Loucy (cell line): ENCODE data around the gene TSSK2.
A peak's percentile ranks its signal among the peaks of the same experiment; 100 is the strongest.

Source experiments
- H2AFZ ChIP-seq: fragments of 200-600 bp; sonication (generic); 2 replicates; pipeline ENCODE4 v1.6.0; 2016; ENCODE audit warnings: antibody characterized with exemption, mild to moderate bottlenecking, low read length, moderate library complexity
- H3F3A ChIP-seq: fragments of 200-600 bp; 2 replicates; pipeline ENCODE4 v1.6.0; 2016; ENCODE audit warnings: antibody characterized with exemption, low read depth, mild to moderate bottlenecking
- H3K27me3 ChIP-seq: fragments of 200-600 bp; sonication (generic); 2 replicates; pipeline ENCODE4 v1.6.1; 2014; ENCODE audit warnings: low read length, mild to moderate bottlenecking; ENCODE audit not compliant: insufficient read depth, poor library complexity, severe bottlenecking
- H3K36me3 ChIP-seq: fragments of 200-600 bp; sonication (generic); 2 replicates; pipeline ENCODE4 v1.6.1; 2016; ENCODE audit warnings: low read length; ENCODE audit not compliant: insufficient read depth
- H3K4me1 ChIP-seq: fragments of 200-600 bp; sonication (generic); 2 replicates; pipeline ENCODE4 v1.5.1; 2014; ENCODE audit warnings: low read length, mild to moderate bottlenecking; ENCODE audit not compliant: insufficient read depth, poor library complexity, severe bottlenecking
- H3K4me2 ChIP-seq: fragments of 200-600 bp; sonication (generic); 2 replicates; pipeline ENCODE4 v1.6.0; 2014; ENCODE audit warnings: antibody characterized with exemption, low read length, low read depth, mild to moderate bottlenecking; ENCODE audit not compliant: poor library complexity, severe bottlenecking
- H3K4me3 ChIP-seq: fragments of 200-600 bp; sonication (generic); 2 replicates; pipeline ENCODE4 v1.5.1; 2014; ENCODE audit warnings: low read length, mild to moderate bottlenecking, mixed read lengths; ENCODE audit not compliant: poor library complexity, severe bottlenecking
- H3K79me2 ChIP-seq: fragments of 200-600 bp; sonication (generic); 2 replicates; pipeline ENCODE4 v1.6.1; 2014; ENCODE audit warnings: low read length; ENCODE audit not compliant: insufficient read depth
- H3K9ac ChIP-seq: fragments of 200-600 bp; sonication (generic); 2 replicates; pipeline ENCODE4 v1.6.0; 2014; ENCODE audit warnings: mild to moderate bottlenecking, low read depth, low read length, moderate library complexity; ENCODE audit not compliant: poor library complexity, severe bottlenecking
- H3K9me2 ChIP-seq: fragments of 200-600 bp; sonication (generic); replicated peaks from 2 replicates; pipeline ENCODE4 v1.6.1; 2016; ENCODE audit warnings: low read depth, low read length, mixed read lengths
- H3K9me3 ChIP-seq: fragments of 200-600 bp; sonication (generic); 2 replicates; pipeline ENCODE4 v1.6.1; 2014; ENCODE audit warnings: mild to moderate bottlenecking, antibody characterized with exemption, low read length, low read depth; ENCODE audit not compliant: insufficient read depth
- H4K20me1 ChIP-seq: fragments of 200-600 bp; sonication (generic); 2 replicates; pipeline ENCODE4 v1.6.0; 2014; ENCODE audit warnings: antibody characterized with exemption, low read length, mild to moderate bottlenecking; ENCODE audit not compliant: insufficient read depth, poor library complexity, severe bottlenecking
- CTCF ChIP-seq: fragments of 200-600 bp; sonication (generic); conservative IDR thresholded peaks from 2 replicates; pipeline ENCODE4 v1.5.1; 2014; ENCODE audit warnings: mild to moderate bottlenecking, antibody characterized with exemption, low read length
- EZH2phosphoT487 ChIP-seq: fragments of 200-600 bp; IDR thresholded peaks from 2 replicates; pipeline ENCODE4 v1.6.1; 2018; ENCODE audit warnings: antibody characterized with exemption, mild to moderate bottlenecking, moderate library complexity, borderline replicate concordance

The TSSK2 gene

GRCh38 chr22:19103880-19104821, 27.0 kb upstream of the TSSK2 start:
- Histone ChIP-seq H3K9me2 (no peaks in the 10 kb centered on the region), H3K27me3 (no peaks in the 10 kb centered on the region), H3K4me1 (peaks cover 4% of the 10 kb centered on the region), H4K20me1 (peaks cover 14% of the 10 kb centered on the region), H3K4me2 (no peak overlapping the region), H2AFZ (no peak overlapping the region), H3K9ac (no peak overlapping the region), H3K9me3 (no peaks in the 10 kb centered on the region), H3K79me2 (peaks cover 85% of the 10 kb centered on the region), H3F3A (no peaks in the 10 kb centered on the region), H3K4me3 (no peak overlapping the region), H3K36me3 (no peaks in the 10 kb centered on the region; the same call in 1 of the 2 replicates)
- TF ChIP-seq CTCF (no peak), EZH2phosphoT487 (no peak)

- Histone ChIP-seq H3K4me1 (peaks cover 14% of the 10 kb centered on the region), H3K9ac (no peak overlapping the region), H3K4me3 (no peak overlapping the region), H3K36me3 (no peaks in the 10 kb centered on the region; the same call in 1 of the 2 replicates), H3F3A (no peaks in the 10 kb centered on the region), H3K4me2 (no peak overlapping the region), H3K79me2 (peaks cover 87% of the 10 kb centered on the region), H4K20me1 (peaks cover 24% of the 10 kb centered on the region), H3K9me3 (no peaks in the 10 kb centered on the region), H2AFZ (no peak overlapping the region), H3K27me3 (no peaks in the 10 kb centered on the region), H3K9me2 (no peaks in the 10 kb centered on the region)
- TF ChIP-seq CTCF (no peak), EZH2phosphoT487 (no peak)
Measured at GRCh38 chr22:19105456-19105855, 25.7 kb upstream of the TSSK2 start.

GRCh38 chr22:19105867-19106802, 25.0 kb upstream of the TSSK2 start:
- Histone ChIP-seq H3K79me2 (peaks cover 86% of the 10 kb centered on the region), H3K4me1 (peaks cover 14% of the 10 kb centered on the region), H3K9me3 (no peaks in the 10 kb centered on the region)

More at GRCh38 chr22:19105867-19106802, 25.0 kb upstream of the TSSK2 start:
- H4K20me1 ChIP-seq: peaks cover 24% of the 10 kb centered on the region
- H3K4me2 ChIP-seq: no peak overlapping the region
- H3K27me3 ChIP-seq: no peaks in the 10 kb centered on the region
- TF ChIP-seq EZH2phosphoT487 (no peak), CTCF (peak; percentile 59)
- no peak overlapping the region for H3K9ac ChIP-seq
- no peaks in the 10 kb centered on the region; the same call in 1 of the 2 replicates for H3K36me3 ChIP-seq
- no peaks in the 10 kb centered on the region for H3K9me2 ChIP-seq
- no peaks in the 10 kb centered on the region for H3F3A ChIP-seq
- H3K4me3 ChIP-seq: no peak overlapping the region
- H2AFZ ChIP-seq: no peak overlapping the region
